Cortex of kidney (tissue), 1 donor: ENCODE measurements around the gene CSE1L.
"Not testable (repeated sequence)": the region's sequence is repeated elsewhere in the genome, so short reads cannot be mapped to it uniquely, and the experiment has no call there.

Experiments
- DNase-seq: peaks from one replicate; lab custom pipeline; 2025; lab: John Stamatoyannopoulos, UW

CSE1L gene

DNA sequence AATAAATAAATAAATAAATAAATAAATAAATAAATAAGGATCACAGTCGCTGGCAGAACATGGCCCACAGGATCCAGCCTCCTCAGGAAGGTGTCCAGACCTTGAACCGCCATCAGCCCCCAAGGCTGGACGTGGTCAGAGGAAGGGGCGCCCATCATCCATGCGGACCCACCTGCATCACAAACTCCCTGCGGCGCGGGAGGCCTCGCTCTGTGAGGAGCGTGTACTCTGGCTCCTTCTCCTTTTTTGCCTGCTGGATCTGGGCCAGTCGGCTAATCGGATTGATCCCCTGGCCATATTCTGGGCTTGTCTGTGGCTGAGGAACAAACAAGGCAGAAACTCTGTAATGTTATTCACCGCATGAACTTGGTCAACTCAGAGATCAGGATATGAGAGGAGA, 76.8 kb downstream of the CSE1L start:
- no peak for DNase-seq

- no peak for DNase-seq
Measured at GRCh38 chr20:49123982-49124381, 77.9 kb downstream of the CSE1L start.

DNA sequence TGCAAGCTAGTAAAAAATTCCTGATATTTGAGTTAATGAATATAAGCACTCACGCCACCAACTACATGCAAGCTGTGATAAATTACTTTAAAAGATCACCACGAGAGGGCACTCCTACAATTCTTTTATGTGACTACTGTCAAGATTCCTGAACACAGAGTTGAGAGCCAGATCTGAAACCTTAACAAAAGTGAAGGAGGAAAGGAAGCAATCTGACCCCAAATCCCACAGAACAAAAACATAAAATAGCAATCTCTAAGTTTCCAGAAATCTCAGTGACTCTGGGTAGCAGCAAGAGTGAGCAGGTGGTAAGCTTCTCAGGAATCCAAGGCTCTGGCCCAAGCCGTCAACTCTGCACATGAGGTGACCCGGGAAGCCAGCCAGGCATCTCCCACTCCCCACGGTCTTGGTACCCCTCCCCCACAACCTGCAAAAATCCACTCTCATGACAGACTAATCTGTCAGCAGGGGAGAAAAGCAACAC, 86.9 kb downstream of the CSE1L start:
- no peak for DNase-seq

- no peak for DNase-seq
Measured at GRCh38 chr20:49133571-49133970, 87.5 kb downstream of the CSE1L start.

GRCh38 chr20:49134797-49135196, 88.7 kb downstream of the CSE1L start:
- DNase-seq: not testable (repeated sequence)

DNA sequence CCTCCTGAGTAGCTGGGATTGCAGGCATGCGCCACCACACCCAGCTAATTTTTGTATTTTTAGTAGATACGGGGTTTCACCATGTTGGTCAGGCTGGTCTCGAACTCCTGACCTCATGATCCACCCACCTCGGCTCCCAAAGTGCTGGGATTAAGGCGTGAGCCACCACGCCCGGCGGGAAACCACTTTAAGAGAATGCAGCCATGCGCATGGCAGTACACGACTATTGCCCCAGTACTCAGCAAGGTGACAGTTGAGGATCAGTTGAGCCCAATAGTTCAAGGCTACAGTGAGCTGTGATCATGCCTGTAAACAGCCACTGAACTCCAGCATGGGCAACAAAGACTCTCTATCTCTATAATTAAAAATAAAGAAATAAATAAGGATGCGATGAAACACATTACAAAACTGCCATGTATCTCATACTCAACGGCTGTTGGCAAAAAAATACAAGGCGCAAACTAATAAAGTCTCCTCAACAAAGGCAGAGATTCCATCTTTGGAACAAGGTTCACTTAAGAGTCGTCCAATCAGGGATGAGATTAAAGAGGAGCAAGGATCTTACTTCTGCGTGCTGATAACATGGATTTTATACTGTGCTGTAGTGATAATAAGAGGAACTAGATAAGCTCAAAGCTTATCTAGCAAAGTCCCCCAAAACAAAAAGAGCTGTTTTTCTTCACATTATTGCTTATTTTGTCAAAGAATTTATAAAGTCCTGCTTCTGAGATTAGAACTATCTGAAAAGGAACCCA, 90.9 kb downstream of the CSE1L start:
- no peak for DNase-seq

- no peak for DNase-seq
Measured at GRCh38 chr20:49138431-49138830, 92.3 kb downstream of the CSE1L start.

GRCh38 chr20:49140411-49140810, 94.3 kb downstream of the CSE1L start:
- DNase-seq: no peak

DNA sequence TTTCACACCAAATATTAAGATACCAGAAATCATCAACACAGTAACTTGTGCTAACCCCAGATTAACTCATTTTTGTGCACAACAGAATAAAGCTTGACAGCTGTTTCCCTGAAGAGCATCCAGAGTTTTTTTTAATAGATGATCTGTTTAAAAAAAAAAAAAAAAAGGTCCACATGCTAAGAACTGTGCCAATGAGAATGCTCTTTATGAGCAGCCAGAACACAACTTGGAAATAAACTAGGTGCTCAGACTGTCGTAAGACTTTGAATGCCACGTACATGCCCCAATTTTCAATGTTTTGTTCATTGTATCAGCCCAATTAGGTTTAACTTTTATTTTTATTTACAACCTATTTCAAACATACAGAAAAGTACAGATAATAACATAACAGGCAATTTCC, 94.7 kb downstream of the CSE1L start:
- no peak for DNase-seq
